Measurements from ENCODE around the gene DDB1.
A peak's percentile ranks its signal among the peaks of the same experiment; 100 is the strongest.

Gene DDB1

DNA sequence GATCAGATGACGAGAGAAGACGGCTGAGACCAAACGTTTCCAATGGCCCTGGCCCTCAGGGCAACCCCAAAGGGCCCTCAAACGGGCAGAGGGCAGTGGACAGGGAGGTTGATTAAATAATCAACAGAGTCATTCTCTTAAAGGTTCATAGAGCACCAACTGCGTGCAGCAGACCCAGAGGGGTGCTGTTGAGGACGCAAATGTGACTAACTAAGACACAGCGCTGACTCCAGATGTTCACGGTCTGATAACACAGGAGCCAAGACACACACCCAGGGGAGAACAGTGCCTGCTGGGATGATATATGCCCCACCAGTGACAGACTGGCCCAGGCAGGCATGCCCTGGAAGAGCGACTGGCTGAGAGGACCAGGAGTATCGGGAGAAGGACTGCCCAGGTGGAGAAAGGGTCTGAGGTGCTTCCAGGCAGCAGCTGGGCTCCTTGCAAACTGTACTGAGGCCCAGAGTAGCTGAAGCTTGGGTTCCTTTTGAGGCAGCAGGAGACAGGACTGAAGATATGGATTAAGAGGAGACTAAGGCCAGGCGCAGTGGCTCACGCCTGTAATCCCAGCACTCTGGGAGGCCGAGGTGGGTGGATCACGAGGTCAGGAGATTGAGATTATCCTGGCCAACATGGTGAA, 45.4 kb downstream of the DDB1 start:
- no peak overlapping the region for H3K27ac ChIP-seq (ENCODE audit: poor library complexity, severe bottlenecking)
- H3K4me1 ChIP-seq (ENCODE audit: insufficient read depth, poor library complexity, severe bottlenecking): no peaks in the 10 kb centered on the region
- H3K36me3 ChIP-seq (ENCODE audit: low read depth): no peaks in the 10 kb centered on the region
- DNase-seq (ENCODE audit: low spot score) (no peak), ATAC-seq (ENCODE audit: low read depth) (no peak)
- H3K4me3 ChIP-seq (ENCODE audit: severe bottlenecking): no peak overlapping the region
- TF ChIP-seq CTCF (IDR thresholded peaks at IDR 0.05; ENCODE audit: poor library complexity, severe bottlenecking): no peak
- H3K9me3 ChIP-seq (ENCODE audit: severe bottlenecking): no peaks in the 10 kb centered on the region
- no peaks in the 10 kb centered on the region for H3K27me3 ChIP-seq (ENCODE audit: insufficient read depth, poor library complexity, severe bottlenecking)

DNA sequence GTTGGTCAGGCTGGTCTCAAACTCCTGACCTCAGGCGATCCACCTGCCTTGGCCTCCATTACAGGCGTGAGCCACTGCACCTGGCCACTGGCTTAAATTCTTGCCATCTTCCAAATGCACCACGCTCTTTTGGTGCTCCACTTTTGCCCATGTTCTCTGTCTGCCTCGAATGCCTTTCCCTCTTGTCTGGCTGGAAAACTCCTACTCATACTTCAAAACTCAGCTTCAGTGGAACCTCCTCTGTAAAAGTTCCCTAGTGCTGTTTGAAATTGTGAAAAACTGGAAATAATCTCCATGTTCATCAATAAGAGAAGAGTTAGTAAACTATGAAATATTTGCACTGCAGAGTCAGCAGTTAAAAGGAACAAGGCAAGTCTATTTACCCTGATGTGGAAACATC, 49.3 kb downstream of the DDB1 start:
- Histone ChIP-seq H3K27ac (ENCODE audit: poor library complexity, severe bottlenecking) (no peak overlapping the region), H3K4me1 (ENCODE audit: insufficient read depth, poor library complexity, severe bottlenecking) (peaks cover 6% of the 10 kb centered on the region), H3K4me3 (ENCODE audit: severe bottlenecking) (no peak overlapping the region), H3K36me3 (ENCODE audit: low read depth) (no peaks in the 10 kb centered on the region), H3K27me3 (ENCODE audit: insufficient read depth, poor library complexity, severe bottlenecking) (no peaks in the 10 kb centered on the region), H3K9me3 (ENCODE audit: severe bottlenecking) (no peaks in the 10 kb centered on the region)
- TF ChIP-seq CTCF (IDR thresholded peaks at IDR 0.05; ENCODE audit: poor library complexity, severe bottlenecking): no peak
- DNase-seq (ENCODE audit: low spot score) (no peak), ATAC-seq (ENCODE audit: low read depth) (no peak)

- ATAC-seq (ENCODE audit: low read depth) (peak; percentile 73), DNase-seq (ENCODE audit: low spot score) (no peak)
- Histone ChIP-seq H3K27me3 (ENCODE audit: insufficient read depth, poor library complexity, severe bottlenecking) (no peaks in the 10 kb centered on the region), H3K9me3 (ENCODE audit: severe bottlenecking) (no peaks in the 10 kb centered on the region), H3K36me3 (ENCODE audit: low read depth) (no peaks in the 10 kb centered on the region), H3K4me1 (ENCODE audit: insufficient read depth, poor library complexity, severe bottlenecking) (peaks cover 6% of the 10 kb centered on the region), H3K4me3 (ENCODE audit: severe bottlenecking) (peak overlapping the region; percentile 15), H3K27ac (ENCODE audit: poor library complexity, severe bottlenecking) (no peak overlapping the region)
- no peak for TF ChIP-seq CTCF (IDR thresholded peaks at IDR 0.05; ENCODE audit: poor library complexity, severe bottlenecking)
Measured at GRCh38 chr11:61281581-61282250, 51.2 kb downstream of the DDB1 start.

DNA sequence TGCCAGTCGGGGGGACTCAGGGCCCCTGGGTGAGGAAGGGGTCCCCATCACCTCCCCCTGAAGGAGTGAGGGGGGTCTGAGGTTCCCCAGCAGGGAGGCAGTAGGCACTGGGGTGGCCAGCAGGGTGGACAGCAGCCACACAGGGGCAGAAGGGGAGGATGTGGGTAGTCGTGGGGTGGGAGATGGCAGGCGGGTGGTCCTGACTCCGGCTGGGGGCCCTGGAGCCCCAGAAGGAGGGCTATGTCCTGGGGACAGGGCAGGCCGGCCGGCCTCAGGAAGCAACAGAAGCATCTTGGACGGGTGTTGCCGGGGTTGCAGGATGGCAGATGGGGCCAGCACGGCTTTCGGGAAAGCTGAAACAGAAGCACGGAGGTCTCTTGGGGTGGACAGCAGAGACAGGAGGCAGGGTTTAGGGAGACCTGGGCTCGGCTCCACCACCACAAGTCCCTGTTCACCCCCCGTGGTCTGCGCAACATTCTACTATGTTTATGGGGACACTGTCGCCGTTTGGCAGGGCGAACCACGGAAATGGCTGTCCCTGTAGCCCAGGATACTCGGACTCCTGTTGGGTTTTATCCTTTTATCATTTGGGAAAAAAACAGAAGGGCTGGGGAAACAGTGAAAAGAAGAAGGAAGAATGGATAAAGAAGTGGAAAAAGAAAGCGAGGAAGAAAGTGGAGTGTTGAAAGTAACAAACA, 51.9 kb downstream of the DDB1 start:
- no peaks in the 10 kb centered on the region for H3K9me3 ChIP-seq (ENCODE audit: severe bottlenecking)
- DNase-seq (ENCODE audit: low spot score) (no peak), ATAC-seq (ENCODE audit: low read depth) (no peak)
- no peaks in the 10 kb centered on the region for H3K27me3 ChIP-seq (ENCODE audit: insufficient read depth, poor library complexity, severe bottlenecking)
- H3K27ac ChIP-seq (ENCODE audit: poor library complexity, severe bottlenecking): no peak overlapping the region
- H3K4me1 ChIP-seq (ENCODE audit: insufficient read depth, poor library complexity, severe bottlenecking): peaks cover 6% of the 10 kb centered on the region
- H3K4me3 ChIP-seq (ENCODE audit: severe bottlenecking): no peak overlapping the region
- H3K36me3 ChIP-seq (ENCODE audit: low read depth): no peaks in the 10 kb centered on the region
- TF ChIP-seq CTCF (IDR thresholded peaks at IDR 0.05; ENCODE audit: poor library complexity, severe bottlenecking): no peak
